NCI-H146 treated with DMSO at 0.1 percent for 48 hours (cell line): ENCODE measurements around the gene COX17.

Experiments used
- DNase-seq: peaks from one replicate; lab custom pipeline; 2025; ENCODE audit not compliant: unreplicated experiment; lab: John Stamatoyannopoulos, UW

COX17 gene

DNA sequence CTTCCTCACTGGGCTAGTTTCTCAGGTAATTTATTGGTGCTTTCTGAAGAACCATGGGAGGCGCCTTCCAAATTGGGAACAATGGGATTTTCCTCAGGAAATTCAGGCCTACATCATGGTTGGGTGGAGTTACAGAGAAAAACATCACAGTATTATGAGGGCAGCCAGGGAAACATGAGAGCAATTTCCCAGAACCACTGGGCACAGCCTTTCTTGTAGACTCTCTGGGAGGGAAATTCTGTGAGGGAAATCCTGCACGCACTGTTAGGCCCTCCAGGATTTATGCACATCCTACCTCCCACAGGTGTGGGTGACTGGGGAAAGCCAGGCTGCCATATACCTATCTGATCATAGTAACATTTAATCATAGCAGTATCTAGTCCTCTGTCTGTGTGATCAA, 30.0 kb downstream of the COX17 start:
- DNase-seq: no peak

DNA sequence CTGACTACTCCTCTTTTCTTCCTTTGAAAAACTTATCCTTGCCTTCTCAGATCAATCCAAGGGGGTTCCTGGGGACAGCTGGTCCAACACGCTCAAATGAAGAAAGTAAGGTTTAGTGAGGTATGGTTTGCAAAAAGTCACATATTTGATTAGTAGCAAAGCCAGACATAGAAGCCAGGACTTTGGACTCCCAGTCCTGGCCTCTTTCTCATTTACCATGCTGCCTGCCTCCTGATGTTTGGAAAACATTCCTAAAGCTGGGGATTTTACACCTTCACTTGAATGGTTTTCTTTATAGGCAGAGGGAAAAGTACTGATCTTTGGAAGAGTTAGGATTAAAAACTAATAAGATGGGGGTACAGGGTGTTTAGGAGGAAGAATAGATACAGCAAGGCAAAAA, 31.4 kb downstream of the COX17 start:
- DNase-seq: no peak

GRCh38 chr3:119644481-119644880, 32.7 kb downstream of the COX17 start:
- no peak for DNase-seq

GRCh38 chr3:119643528-119643927, 33.7 kb downstream of the COX17 start:
- DNase-seq: no peak

- no peak for DNase-seq
These were observed 34.3 kb downstream of the COX17 start for GRCh38 chr3:119642746-119643473.

- DNase-seq: no peak
These were observed 35.8 kb downstream of the COX17 start for GRCh38 chr3:119641416-119641815.

DNA sequence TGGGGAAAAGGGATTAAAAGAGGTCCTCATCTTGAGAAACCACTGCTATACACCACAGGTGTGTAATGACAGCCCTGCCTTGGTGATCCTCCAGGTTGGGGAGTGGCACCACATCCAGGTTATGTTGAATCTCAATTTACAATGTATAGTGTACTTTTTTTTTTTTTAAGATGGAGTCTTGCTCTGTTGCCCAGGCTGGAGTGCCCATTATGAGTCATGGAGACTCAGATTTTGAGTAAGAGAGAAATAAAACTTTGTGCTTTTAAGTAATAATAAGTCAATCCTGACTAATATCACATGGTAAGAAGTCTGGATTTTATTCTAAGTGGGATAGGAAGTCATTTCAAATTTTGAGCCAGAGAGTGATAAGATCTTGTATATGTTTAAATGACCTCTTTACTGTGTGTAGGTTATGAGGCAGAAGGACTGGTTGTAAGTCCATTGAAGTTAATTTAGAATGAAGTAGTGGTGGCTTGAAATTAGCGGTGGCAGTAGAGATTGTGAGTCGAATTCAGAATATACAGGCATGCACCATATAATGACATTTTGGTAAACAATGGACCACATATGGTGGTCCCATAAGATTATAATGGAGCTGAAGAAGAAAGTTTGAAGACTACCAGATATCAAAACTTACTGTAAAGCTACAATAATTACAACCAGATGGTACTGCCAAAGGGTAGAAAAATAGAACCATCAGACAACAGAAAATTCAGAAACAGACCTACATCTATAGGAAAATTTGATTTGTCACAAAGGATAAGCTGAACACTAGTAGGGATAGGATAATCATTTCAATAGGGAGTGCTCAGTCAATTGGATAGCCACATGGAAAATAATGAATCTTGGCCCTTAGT, 37.5 kb downstream of the COX17 start:
- no peak for DNase-seq

- DNase-seq: no peak
These were observed 39.3 kb downstream of the COX17 start for GRCh38 chr3:119637679-119638477.

DNA sequence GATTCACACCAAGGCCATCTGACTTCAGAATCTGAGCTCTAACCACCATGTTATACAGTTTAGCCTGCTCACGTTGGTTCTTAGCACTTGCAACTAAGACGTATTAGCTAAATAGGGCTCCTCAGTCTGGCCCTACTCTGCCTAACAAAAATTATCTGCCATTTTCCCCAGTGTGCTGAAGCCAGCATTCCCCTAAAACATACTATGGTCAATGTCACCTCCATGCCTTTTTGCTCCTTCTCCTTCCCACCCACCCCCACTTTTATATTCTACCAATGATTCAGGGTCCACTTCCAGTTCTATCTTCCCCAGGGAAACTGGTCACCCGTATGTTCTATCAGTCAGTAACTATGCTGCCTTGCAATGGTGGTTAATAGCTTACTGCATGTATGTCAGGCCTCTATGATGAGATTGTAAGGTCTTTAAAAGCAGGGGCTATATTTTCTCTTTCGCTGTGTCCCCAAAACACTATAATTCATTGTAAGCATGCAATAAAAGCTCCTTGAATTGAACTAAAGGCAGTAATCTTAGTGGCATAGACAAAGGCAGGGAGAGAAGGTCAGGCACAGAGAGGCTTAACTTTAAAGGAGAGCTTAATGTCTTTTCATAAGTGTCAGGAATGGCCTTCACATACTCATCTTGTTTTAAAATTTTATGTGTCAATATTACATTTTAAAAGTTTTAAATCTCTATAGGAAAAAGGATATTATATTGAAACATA, 40.2 kb downstream of the COX17 start:
- DNase-seq: no peak

DNA sequence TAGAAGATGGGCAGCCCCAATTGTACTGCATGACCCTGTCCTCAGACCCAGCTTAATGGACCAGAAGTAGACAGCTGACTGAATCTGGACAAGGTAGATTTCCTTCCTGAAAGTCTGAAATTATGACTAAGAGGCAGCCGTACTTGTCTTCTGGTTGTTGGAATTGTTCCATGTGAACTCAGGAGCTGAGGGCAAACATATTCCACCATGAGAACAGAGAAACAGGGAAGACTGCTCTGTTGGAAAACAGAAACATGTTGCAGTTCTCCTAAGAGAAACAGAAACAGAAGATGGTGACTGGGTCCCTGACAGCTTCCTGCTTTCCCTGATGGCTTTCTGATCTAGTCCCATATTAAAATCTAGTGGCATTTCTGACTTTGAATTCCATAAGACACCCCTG, 41.0 kb downstream of the COX17 start:
- DNase-seq: no peak

- DNase-seq: no peak
These were observed 41.5 kb downstream of the COX17 start for GRCh38 chr3:119635719-119636118.

GRCh38 chr3:119632829-119633228, 44.4 kb downstream of the COX17 start:
- no peak for DNase-seq

DNA sequence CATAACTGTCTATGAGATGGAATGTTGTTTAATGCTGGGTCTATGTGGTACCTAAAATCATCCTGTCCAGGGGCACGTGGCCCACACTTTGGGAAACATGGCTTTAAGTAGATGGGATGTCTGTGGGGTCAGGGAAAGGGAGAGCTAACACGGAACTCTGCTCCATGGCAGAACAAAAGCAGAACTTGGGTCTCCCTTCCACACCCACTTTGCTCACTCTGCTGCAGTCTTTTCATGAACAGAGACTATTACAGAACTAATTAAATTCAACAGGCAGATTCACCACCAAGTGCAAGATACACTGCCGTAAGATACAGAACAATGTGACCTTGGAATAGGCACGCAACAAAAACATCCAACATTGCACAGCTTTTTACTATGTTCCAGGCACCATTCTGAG, 45.0 kb downstream of the COX17 start:
- no peak for DNase-seq

DNA sequence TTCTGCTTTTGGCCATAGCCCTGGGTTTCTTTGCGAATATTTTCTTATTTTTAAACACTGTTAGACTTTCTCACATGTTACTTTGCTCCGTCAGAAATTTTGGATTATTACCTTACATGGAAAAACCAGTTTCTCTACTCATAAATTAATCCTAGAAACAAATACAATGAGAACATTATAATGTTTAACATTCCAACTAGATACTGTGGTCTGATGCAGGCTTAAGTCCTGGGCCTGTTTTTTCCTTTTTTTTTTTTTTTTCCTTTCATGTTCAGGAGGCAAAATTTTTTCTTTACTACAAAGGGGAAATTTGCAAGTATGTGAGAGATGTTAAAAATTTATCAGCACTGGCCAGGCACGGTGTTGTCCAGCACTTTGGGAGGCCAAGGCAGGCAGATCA, 45.7 kb downstream of the COX17 start:
- no peak for DNase-seq

GRCh38 chr3:119630880-119631329, 46.3 kb downstream of the COX17 start:
- no peak for DNase-seq

DNA sequence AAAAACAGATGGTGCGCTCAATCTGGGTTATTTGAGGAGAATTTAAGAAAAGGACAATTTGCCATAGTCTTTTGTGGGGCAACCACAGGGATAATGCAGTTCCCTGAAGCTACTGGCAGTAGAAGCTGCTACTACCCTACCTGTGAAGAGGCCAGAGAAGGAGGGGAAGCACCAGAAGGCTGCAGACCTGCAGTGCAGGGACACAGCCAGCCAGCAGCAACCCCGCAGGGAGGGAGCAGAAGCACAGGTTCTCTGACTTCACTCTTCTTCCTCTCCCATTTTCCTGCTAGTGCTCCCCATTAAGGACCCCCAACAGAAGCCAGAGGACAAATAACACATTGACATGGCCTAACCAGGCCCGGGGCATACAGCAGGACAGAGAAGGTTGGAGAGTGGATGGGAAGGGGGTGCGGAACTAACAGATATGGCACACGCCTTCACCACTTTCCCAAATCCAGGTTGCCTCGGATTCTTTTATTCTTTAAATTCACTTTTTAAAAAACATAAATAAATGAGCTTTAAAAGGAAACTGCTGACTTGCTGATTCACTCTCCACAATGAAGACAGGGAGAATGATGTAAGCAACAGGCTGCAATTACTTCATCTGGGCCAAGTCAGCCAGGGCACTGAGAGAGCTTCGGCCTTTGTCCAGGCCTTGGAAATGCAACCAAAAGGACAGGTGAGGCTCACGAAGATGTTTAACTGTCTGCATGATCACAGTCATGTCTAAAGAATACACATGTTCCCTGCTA, 46.9 kb downstream of the COX17 start:
- DNase-seq: no peak

DNA sequence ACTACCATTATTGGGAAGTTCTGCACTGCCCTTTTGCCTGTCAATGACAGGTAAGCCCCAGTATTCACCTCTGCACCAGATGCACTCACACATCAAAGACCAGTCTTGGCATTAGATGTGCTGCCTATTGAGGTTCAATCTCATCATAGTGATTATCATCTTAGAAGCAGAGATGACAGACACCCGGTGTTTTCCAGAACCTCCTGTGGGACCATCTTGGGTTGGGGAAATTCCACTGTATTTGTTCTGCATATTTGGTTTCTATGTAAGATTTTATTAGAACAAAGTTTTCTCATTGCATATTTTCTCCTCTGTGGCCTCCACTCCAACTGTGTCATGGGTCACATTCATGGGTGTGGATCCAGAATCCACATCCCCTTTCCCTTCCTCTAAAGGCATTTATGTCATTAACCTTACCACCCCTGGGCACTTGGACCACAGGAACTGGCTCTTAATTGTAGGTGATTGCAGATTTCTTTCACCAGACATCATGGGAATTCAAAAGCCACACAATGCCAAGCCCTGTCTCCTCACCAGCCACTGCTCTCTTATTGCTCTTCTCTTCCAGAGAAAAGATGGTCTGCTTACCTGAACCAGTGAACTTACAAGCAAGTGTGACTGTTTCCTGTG, 48.3 kb downstream of the COX17 start:
- no peak for DNase-seq

GRCh38 chr3:119628390-119628789, 48.8 kb downstream of the COX17 start:
- DNase-seq: no peak

DNA sequence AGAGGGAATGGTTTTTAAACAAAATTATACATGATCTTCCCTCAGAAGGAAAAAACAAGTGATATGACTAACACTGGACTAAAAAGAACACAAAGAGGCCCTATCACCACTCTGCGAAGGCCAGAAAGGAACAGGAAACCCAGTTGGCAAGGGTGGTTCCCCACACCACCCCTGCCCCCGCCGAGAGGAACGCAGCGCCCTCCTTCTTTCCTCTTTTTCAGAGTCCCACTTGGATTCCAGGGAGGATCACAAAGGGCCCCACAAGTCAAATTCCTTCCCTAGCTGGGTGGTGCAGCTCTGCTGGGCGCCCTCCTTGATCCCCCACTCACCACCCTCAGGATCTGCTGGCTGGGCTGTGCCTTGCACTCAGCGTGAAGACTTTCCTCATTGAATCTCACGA, 49.7 kb downstream of the COX17 start:
- DNase-seq: no peak

DNA sequence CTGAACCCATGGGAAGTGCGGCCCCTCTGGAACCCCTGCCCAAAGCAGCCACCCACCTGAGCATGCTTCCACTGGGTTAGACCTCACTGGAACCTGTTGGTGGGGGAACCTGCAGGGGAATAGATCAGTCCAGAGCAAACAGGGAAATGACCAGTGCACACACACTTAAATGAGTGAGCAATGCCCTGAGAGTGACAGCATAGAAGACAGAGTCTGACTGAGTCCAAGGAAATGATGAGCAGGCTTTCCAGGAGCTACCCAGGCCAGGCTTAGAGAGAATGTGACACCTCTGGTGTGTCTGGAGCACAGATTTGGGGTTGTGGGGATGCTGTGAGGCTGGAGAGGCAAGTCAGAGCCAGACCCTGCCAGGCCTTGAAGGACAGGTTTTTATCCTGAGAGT, 51.0 kb downstream of the COX17 start:
- DNase-seq: no peak
